Coronary artery (tissue), 2 donors: Measurements from ENCODE around the gene SMAD2.

Experiments used
- DNase-seq: peaks from one replicate; pipeline ENCODE4 v3.0.0-alpha.2; 2017; ENCODE audit warnings: low spot score
- H3K27ac ChIP-seq, 2 donors: fragments of 200-600 bp; sonication (generic); one replicate each; pipeline ENCODE4 v1.5.1; 2016 to 2019
- H3K4me3 ChIP-seq: fragments of 200-600 bp; sonication (generic); 2 replicates; pipeline ENCODE4 v1.5.1; 2016; ENCODE audit warnings: mild to moderate bottlenecking, moderate library complexity
- CTCF ChIP-seq: fragments of 200-600 bp; sonication (generic); IDR thresholded peaks from one replicate; pipeline ENCODE4 v1.5.1; 2019; ENCODE audit warnings: antibody characterized with exemption

SMAD2 gene

GRCh38 chr18:47899107-47899840 lies 31.2 kb downstream of the SMAD2 start:
- no peak overlapping the region for H3K27ac ChIP-seq
- H3K4me3 ChIP-seq, result no peak overlapping the region
- TF ChIP-seq CTCF, result no peak
- DNase-seq, result no peak

GRCh38 chr18:47898696-47899095 lies 31.8 kb downstream of the SMAD2 start:
- no peak for DNase-seq
- Histone ChIP-seq H3K4me3 (no peak overlapping the region), H3K27ac (no peak overlapping the region)
- no peak for TF ChIP-seq CTCF

- Histone ChIP-seq H3K4me3 (no peak overlapping the region), H3K27ac (no peak overlapping the region)
- TF ChIP-seq CTCF, result no peak
- no peak for DNase-seq
These were observed 32.4 kb downstream of the SMAD2 start for GRCh38 chr18:47898055-47898454.

- TF ChIP-seq CTCF, result no peak
- H3K27ac ChIP-seq, result no peak overlapping the region
- DNase-seq, result no peak
- no peak overlapping the region for H3K4me3 ChIP-seq
These were observed 34.8 kb downstream of the SMAD2 start for GRCh38 chr18:47895565-47896250.

GRCh38 chr18:47893939-47894699 lies 36.3 kb downstream of the SMAD2 start:
- DNase-seq, result no peak
- Histone ChIP-seq H3K4me3 (no peak overlapping the region), H3K27ac (no peak overlapping the region)
- no peak for TF ChIP-seq CTCF

- no peak for TF ChIP-seq CTCF
- Histone ChIP-seq H3K27ac (no peak overlapping the region), H3K4me3 (no peak overlapping the region)
- no peak for DNase-seq
These were observed 37.4 kb downstream of the SMAD2 start for GRCh38 chr18:47893047-47893446.
